A549 (cell line): ENCODE measurements around the gene USP13.

Experiments
- CTCF ChIP-seq: fragments of >200 bp; sonication (Bioruptor Twin); formaldehyde crosslinking; IDR thresholded peaks from 3 replicates; pipeline ENCODE4 v1.5.1; 2016
- EP300 ChIP-seq, 2 experiments: fragments of >200 bp; sonication (Bioruptor Twin); formaldehyde crosslinking; IDR thresholded peaks; 2 replicates in 1 of 2; 3 replicates in 1 of 2; pipeline ENCODE4 v1.6.1; 2016 to 2017
- FOSL2 ChIP-seq, 2 experiments: fragments of 450-650 bp in 1 of 2; fragments of >200 bp in 1 of 2; sonication (Bioruptor Twin) in 1 of 2; formaldehyde crosslinking; IDR thresholded peaks; 2 replicates each; pipeline versions ENCODE4 v1.5.0 to v1.6.1; 2016 to 2020; ENCODE audit warnings: mild to moderate bottlenecking in 1 of 2, moderate library complexity in 1 of 2
- MAZ ChIP-seq: fragments of 150-350 bp; IDR thresholded peaks from 2 replicates; pipeline ENCODE4 v1.6.1; 2014; ENCODE audit warnings: antibody characterized with exemption, low read depth, low read length, borderline replicate concordance
- POLR2A ChIP-seq: IDR thresholded peaks from 2 replicates; pipeline ENCODE4 v1.6.1; 2012; ENCODE audit warnings: mild to moderate bottlenecking, low read length
- RNF2 ChIP-seq: fragments of 200-600 bp; sonication (generic); IDR thresholded peaks from 2 replicates; pipeline ENCODE4 v1.6.1; 2016; ENCODE audit warnings: low read depth, mild to moderate bottlenecking, antibody characterized with exemption, moderate library complexity, borderline replicate concordance

DNA sequence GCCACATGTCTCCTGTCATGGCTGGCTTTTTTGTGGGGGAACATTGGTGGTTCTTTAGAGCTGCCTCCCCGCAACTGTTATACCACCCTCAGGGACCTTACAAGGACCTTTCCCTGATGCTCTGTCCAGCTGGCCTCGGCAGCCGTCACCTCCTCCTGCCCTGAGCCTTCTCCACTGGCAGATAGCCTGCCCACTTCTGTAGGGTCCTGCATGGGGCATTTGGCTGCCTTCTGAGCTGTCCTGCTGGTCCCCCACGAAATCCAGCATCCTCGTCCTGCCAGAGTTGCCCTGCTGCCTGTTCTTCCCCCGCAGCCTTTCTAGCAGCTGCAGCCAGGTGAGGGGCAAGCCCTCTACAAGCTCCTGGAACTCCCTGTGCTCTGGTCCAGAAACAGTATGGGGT is 86.2 kb downstream of the USP13 start:
- TF ChIP-seq EP300 (IDR thresholded peaks at IDR 0.05) (no peak), MAZ (no peak), CTCF (no peak), POLR2A (no peak), FOSL2 (IDR thresholded peaks at IDR 0.05) (no peak), FOSL2 (CRISPR knock-in tag; IDR thresholded peaks at IDR 0.05) (no peak), RNF2 (no peak)
